OCI-LY7 (cell line): ENCODE data around the gene FOXD3. TPM values are rescaled to one million over a fixed set of nuclear protein-coding genes. Genes with fewer than 3 reads are reported as not detected.
"Not testable (repeated sequence)": the region's sequence is repeated elsewhere in the genome, so short reads cannot be mapped to it uniquely, and the experiment has no call there.

ENCODE experiments used
- BruUV-seq: library from RNA; stranded (reverse); fragments of 400-500 nt; replicated peaks from 2 replicates; lab custom pipeline; 2021; lab: Mats Ljungman, UMichigan
- CTCF ChIA-PET: fragments of 300-600 bp; sonication (Branson Sonifier 250); formaldehyde crosslinking; loops from one replicate; lab custom pipeline; 2022; ENCODE audit warnings: antibody characterized with exemption; ENCODE audit not compliant: unreplicated experiment; lab: Charles Lee
- POLR2A ChIA-PET: fragments of 300-600 bp; sonication (Branson Sonifier 250); formaldehyde crosslinking; loops from one replicate; lab custom pipeline; 2022; ENCODE audit warnings: antibody characterized with exemption; lab: Charles Lee
- DNase-seq: peaks from one replicate; pipeline ENCODE4 v3.0.0-alpha.2; 2015; ENCODE audit warnings: low spot score
- H2AFZ ChIP-seq: fragments of 200-600 bp; sonication (generic), shearing (Covaris generic); 2 replicates; pipeline ENCODE4 v1.6.1; 2014; ENCODE audit warnings: mild to moderate bottlenecking, antibody characterized with exemption, low read length, moderate library complexity
- H3K27ac ChIP-seq: fragments of 200-600 bp; sonication (generic); 2 replicates; pipeline ENCODE4 v1.5.1; 2014; ENCODE audit warnings: mixed run types, low read depth, mild to moderate bottlenecking, moderate library complexity, low read length, inconsistent platforms; ENCODE audit not compliant: poor library complexity, severe bottlenecking
- H3K36me3 ChIP-seq: fragments of 200-600 bp; sonication (generic); 2 replicates; pipeline ENCODE4 v1.6.1; 2014; ENCODE audit warnings: mild to moderate bottlenecking, antibody characterized with exemption, low read length, moderate library complexity, mixed read lengths; ENCODE audit not compliant: insufficient read depth
- H3K4me1 ChIP-seq: fragments of 200-600 bp; sonication (generic); 2 replicates; pipeline ENCODE4 v1.5.1; 2014; ENCODE audit warnings: mild to moderate bottlenecking, low read length; ENCODE audit not compliant: insufficient read depth, poor library complexity, severe bottlenecking
- H3K4me2 ChIP-seq: fragments of 200-600 bp; sonication (generic); 2 replicates; pipeline ENCODE4 v1.6.1; 2014; ENCODE audit warnings: mild to moderate bottlenecking, low read length
- H3K4me3 ChIP-seq: fragments of 200-600 bp; sonication (generic); 2 replicates; pipeline ENCODE4 v1.5.1; 2014; ENCODE audit warnings: mild to moderate bottlenecking, low read depth, low read length; ENCODE audit not compliant: poor library complexity, severe bottlenecking
- H3K79me2 ChIP-seq: fragments of 200-600 bp; sonication (generic); 2 replicates; pipeline ENCODE4 v1.6.1; 2016; ENCODE audit warnings: low read depth, mild to moderate bottlenecking, low read length, moderate library complexity, mixed read lengths; ENCODE audit not compliant: insufficient read depth
- H3K9me2 ChIP-seq: fragments of 200-600 bp; sonication (generic); 2 replicates; pipeline ENCODE4 v1.6.1; 2016; ENCODE audit warnings: mild to moderate bottlenecking, low read length, mixed read lengths; ENCODE audit not compliant: insufficient read depth
- H3K9me3 ChIP-seq: fragments of 200-600 bp; sonication (generic); 2 replicates; pipeline ENCODE4 v1.6.1; 2014; ENCODE audit warnings: mild to moderate bottlenecking, mixed run types, low read length, mixed read lengths
- H4K20me1 ChIP-seq: fragments of 200-600 bp; sonication (generic); 2 replicates; pipeline ENCODE4 v1.6.1; 2014; ENCODE audit warnings: mild to moderate bottlenecking, antibody characterized with exemption, low read length, moderate library complexity, mixed read lengths; ENCODE audit not compliant: insufficient read depth
- EZH2phosphoT487 ChIP-seq: fragments of 200-600 bp; sonication (generic); IDR thresholded peaks from 2 replicates; pipeline ENCODE4 v1.6.1; 2018; ENCODE audit warnings: low read depth, borderline replicate concordance, mild to moderate bottlenecking, mixed run types, antibody characterized with exemption, low read length, moderate library complexity, mixed read lengths
- intact Hi-C: fragments of 100-400 bp; cut with micrococcal nuclease; formaldehyde crosslinking; loops from one replicate; pipeline ENCODE4 v1.10.0; 2022; ENCODE audit not compliant: unreplicated experiment
- total RNA-seq, 2 experiments: library from RNA; depleted of rRNA in 1 of 2; stranded (reverse); fragments of >200 nt in 1 of 2; shearing (Covaris generic) in 1 of 2; gene quantifications; 2 replicates each; pipeline ENCODE4 v1.2.3, GENCODE V29; 2014 to 2022
- TF ChIP-seq, protein P1 (sequence below): fragments of 200-600 bp; sonication (generic); conservative IDR thresholded peaks from 2 replicates; pipeline ENCODE4 v1.5.1; 2014; ENCODE audit warnings: mild to moderate bottlenecking, antibody characterized with exemption, low read length, moderate library complexity, mixed read lengths

FOXD3 gene
- total RNA-seq, 2 experiments from 2014 or later: 0.06 TPM; not detected in 1

DNA sequence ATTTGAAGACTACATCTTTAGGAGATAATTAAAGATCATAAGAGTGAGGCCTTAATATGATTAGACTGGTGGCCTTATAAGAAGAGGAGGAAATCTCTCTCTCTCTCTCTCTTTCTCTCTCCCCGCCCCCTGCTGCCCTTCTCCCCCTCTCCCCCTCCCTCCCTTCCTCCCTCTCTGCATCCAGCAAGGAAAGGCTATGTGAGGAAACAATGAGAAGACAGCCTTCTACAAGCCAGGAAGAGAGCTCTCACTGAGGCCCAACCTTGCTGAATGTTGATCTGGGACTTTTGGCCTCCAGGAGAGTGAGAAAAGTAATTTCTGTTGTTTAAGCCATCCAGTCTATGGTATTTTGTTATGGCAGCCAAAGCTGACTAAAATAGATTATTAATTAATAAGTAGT, 21.6 kb downstream of the FOXD3 start:
- POLR2A ChIA-PET: interaction anchor here (0.7 to 1.3 kb wide), 2 partner anchors 9 to 13 kb away, joined by 3 read pairs; no protein-coding TSS in a partner anchor

DNA sequence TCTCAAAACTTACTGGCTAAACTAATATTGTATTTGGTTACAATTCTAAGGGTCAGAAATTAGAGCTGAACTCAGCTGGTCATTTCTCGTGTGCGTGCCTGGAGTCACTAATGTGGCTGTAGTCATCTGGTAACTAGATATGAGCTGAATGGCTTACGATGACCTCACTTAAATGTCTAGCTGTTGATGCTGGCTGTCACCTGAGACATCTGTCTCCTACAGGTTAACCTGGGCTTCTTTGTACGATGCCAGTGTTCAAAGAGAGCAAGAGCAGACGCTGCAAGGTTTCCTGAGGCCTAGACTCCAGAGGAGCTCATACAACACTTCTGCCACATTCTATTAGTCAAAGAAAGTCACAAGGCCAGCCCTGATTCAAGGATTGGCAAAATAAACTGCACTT, 28.0 kb downstream of the FOXD3 start:
- TF ChIP-seq EZH2phosphoT487: no peak
- TF ChIP-seq, protein P1, sequence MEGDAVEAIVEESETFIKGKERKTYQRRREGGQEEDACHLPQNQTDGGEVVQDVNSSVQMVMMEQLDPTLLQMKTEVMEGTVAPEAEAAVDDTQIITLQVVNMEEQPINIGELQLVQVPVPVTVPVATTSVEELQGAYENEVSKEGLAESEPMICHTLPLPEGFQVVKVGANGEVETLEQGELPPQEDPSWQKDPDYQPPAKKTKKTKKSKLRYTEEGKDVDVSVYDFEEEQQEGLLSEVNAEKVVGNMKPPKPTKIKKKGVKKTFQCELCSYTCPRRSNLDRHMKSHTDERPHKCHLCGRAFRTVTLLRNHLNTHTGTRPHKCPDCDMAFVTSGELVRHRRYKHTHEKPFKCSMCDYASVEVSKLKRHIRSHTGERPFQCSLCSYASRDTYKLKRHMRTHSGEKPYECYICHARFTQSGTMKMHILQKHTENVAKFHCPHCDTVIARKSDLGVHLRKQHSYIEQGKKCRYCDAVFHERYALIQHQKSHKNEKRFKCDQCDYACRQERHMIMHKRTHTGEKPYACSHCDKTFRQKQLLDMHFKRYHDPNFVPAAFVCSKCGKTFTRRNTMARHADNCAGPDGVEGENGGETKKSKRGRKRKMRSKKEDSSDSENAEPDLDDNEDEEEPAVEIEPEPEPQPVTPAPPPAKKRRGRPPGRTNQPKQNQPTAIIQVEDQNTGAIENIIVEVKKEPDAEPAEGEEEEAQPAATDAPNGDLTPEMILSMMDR: no peak
- H3K9me3 ChIP-seq: no peaks in the 10 kb centered on the region
- no peaks in the 10 kb centered on the region for H4K20me1 ChIP-seq
- no peaks in the 10 kb centered on the region for H3K36me3 ChIP-seq
- H3K4me1 ChIP-seq: no peaks in the 10 kb centered on the region
- H3K4me3 ChIP-seq: no peak overlapping the region
- no peak overlapping the region for H3K27ac ChIP-seq
- BruUV-seq: no TSS peak
- DNase-seq: no peak
- no peak overlapping the region for H3K4me2 ChIP-seq
- H3K9me2 ChIP-seq: no peaks in the 10 kb centered on the region
- CTCF ChIA-PET: no interaction called here
- intact Hi-C loops: no loop called here
- POLR2A ChIA-PET: interaction anchor here (0.6 to 1.8 kb wide), 5 partner anchors 10 to 1062 kb away, joined by 3 to 8 read pairs (median 3); no protein-coding TSS in a partner anchor
- H3K79me2 ChIP-seq: no peaks in the 10 kb centered on the region
- no peak overlapping the region for H2AFZ ChIP-seq

More for the DNA sequence above, 21.6 kb downstream of the FOXD3 start:
- H3K9me3 ChIP-seq: no peaks in the 10 kb centered on the region
- H3K4me3 ChIP-seq: no peak overlapping the region
- no peaks in the 10 kb centered on the region for H3K36me3 ChIP-seq
- H4K20me1 ChIP-seq: no peaks in the 10 kb centered on the region
- H3K4me1 ChIP-seq: no peaks in the 10 kb centered on the region
- DNase-seq: no peak
- BruUV-seq: no TSS peak
- no peak overlapping the region for H3K4me2 ChIP-seq
- H3K27ac ChIP-seq: no peak overlapping the region
- H3K79me2 ChIP-seq: no peaks in the 10 kb centered on the region
- intact Hi-C loops: no loop called here
- no peak overlapping the region for H2AFZ ChIP-seq
- no peak for TF ChIP-seq EZH2phosphoT487
- TF ChIP-seq, protein P1: no peak
- CTCF ChIA-PET: no interaction called here
- no peaks in the 10 kb centered on the region for H3K9me2 ChIP-seq

DNA sequence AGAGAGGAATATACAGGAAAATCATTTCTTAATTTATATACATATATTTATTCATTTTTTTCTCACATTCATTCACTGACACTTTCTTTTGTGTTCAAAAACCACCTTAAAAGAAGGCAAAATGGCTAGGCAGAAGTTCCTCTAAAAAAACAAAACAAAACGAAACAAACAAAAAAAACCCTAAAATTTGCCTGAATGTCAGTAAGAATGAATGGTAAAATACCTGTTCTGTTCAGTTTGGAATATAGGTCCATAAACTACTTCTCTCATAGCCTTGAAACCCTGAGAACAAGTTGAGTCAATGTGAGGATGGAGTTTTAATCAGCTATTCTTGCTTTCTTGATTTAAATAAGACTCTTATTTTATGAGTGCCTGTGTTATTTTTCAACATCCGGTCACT, 30.4 kb downstream of the FOXD3 start:
- Histone ChIP-seq H4K20me1 (no peaks in the 10 kb centered on the region), H3K4me2 (no peak overlapping the region), H3K27ac (no peak overlapping the region), H2AFZ (no peak overlapping the region), H3K9me3 (no peaks in the 10 kb centered on the region), H3K36me3 (no peaks in the 10 kb centered on the region), H3K4me3 (no peak overlapping the region), H3K4me1 (no peaks in the 10 kb centered on the region), H3K79me2 (no peaks in the 10 kb centered on the region), H3K9me2 (no peaks in the 10 kb centered on the region)
- BruUV-seq: no TSS peak
- intact Hi-C loops: no loop called here
- ChIA-PET CTCF (no interaction called here), POLR2A (interaction anchor here (0.5 to 1.3 kb wide), 2 partner anchors 12 to 405 kb away, joined by 3 to 4 read pairs; no protein-coding TSS in a partner anchor)
- TF ChIP-seq, protein P1: no peak
- TF ChIP-seq EZH2phosphoT487: no peak
- no peak for DNase-seq

DNA sequence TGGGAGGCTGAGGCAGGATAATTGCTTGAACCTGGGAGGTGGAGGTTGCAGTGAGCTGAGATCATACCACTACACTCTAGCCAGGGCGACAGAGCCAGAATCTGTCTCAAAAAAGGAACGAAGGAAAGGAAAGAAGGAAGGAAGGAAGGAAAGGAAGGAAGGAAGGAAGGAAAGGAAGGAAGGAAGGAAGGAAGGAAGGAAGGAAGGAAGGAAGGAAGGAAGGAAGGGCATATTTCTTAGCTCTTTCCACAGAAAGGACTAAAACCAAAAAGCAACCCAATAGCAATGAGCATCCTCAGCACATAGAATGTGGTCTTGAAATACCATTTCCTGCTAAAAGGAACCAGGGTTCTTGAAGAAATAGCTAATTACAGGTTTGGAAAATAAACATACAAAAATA, 33.9 kb downstream of the FOXD3 start:
- H3K36me3 ChIP-seq, H3K27ac ChIP-seq, intact Hi-C loops, CTCF ChIA-PET, H2AFZ ChIP-seq, H3K4me1 ChIP-seq, DNase-seq, BruUV-seq, H3K79me2 ChIP-seq, H3K4me2 ChIP-seq, H3K9me2 ChIP-seq, H4K20me1 ChIP-seq, H3K4me3 ChIP-seq, H3K9me3 ChIP-seq: not testable (repeated sequence)
- POLR2A ChIA-PET: interaction anchor here (0.9 to 1.5 kb wide), 5 partner anchors 12 to 52 kb away, joined by 3 to 4 read pairs (median 3); no protein-coding TSS in a partner anchor
